GM10847 (cell line): ENCODE measurements around the gene PPDPF.

Experiments
- POLR2A ChIP-seq: IDR thresholded peaks from 2 replicates; pipeline ENCODE4 v1.6.1; 2011; ENCODE audit not compliant: insufficient read length; ENCODE audit errors: extremely low read depth

Gene PPDPF

DNA sequence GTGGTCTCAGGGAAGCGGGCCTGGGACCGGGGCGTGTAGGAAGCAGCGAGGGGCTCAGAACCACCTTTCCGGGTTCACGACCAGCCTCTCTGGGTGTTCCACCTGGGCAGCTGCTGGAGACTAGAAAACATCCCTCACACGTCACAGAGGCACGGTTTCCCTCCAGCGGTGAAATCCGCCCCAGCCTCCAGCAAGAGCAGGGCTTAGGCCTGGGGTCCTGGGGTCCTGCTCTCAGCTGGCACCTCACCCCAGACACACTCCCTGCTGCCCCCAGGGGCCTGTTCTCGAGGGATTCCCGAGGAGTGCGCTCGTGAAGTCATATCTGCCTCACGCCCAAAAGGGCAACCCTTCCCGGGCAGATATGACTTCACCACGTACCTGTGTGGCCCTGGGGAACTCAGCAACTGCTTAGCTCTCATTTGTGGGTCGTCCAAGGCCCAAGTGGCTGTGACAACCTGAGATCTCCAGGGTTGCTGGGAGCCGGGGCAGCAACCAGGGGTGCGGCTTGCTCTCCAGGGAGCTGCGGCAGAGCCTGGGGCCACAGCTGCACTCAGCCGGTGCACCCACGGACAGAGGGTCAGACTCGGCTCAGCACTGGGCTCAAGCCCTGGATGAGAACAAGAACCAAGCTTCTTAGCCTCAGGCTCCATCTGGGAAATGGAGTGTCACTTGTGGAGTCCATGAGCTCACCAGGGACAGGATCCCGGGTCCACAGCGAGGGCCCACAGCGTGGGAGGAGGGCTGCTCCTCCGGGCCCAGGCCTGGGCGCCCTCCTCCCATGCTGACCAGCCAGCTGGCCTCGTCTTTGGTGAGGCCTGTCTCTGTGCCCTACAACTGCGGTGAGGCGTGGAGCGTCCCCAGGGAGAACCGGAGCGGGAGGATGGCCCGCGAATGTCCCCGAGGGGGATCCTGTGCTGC, 34.1 kb downstream of the PPDPF start:
- no peak for TF ChIP-seq POLR2A

DNA sequence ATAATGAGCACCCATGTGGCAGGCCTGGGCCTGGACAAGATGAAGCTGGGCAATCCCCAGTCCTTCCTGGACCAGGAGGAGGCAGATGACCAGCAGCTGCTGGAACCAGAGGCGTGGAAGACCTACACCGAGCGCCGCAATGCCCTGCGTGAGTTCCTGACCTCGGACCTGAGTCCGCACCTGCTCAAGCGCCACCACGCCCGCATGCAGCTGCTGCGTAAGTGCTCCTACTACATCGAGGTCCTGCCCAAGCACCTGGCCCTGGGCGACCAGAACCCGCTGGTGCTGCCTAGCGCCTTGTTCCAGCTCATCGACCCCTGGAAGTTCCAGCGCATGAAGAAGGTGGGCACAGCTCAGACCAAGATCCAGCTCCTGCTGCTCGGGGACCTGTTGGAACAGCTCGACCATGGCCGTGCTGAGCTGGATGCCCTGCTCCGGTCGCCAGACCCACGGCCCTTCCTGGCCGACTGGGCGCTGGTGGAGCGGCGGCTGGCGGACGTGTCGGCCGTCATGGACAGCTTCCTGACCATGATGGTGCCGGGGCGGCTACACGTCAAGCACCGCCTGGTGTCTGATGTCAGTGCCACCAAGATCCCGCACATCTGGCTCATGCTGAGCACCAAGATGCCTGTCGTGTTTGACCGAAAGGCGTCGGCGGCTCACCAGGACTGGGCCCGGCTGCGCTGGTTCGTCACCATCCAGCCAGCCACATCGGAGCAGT, 35.3 kb downstream of the PPDPF start:
- no peak for TF ChIP-seq POLR2A

DNA sequence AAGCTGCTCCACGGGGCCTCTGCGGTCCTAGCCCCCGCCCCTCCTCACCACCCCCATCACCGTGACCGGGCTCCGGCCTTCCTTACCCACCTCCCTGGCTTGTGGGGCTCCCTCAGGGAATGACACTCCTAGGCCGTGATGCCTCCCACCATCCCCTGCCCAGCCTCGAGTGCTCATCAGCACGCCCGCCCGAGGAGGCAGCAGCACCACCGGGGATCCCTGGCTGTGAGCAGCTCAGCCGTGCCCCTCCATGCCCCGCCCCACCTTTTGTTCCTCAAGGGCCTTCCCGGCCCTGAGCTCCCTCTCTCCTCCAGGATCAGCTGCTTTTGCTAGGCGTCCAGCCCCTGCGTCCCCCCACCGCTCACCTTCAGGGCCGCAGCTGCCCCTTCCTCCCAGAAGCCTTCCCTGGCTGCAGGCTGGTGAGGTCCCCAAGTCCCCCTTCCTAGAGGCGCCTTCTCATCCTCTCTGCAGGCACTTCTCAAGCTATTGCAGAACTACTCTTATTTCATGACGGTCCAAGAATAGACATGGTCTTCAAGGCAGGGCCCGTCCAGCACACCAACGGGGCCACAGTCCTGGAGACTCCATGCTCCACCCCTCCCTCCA, 36.4 kb downstream of the PPDPF start:
- TF ChIP-seq POLR2A, result no peak

DNA sequence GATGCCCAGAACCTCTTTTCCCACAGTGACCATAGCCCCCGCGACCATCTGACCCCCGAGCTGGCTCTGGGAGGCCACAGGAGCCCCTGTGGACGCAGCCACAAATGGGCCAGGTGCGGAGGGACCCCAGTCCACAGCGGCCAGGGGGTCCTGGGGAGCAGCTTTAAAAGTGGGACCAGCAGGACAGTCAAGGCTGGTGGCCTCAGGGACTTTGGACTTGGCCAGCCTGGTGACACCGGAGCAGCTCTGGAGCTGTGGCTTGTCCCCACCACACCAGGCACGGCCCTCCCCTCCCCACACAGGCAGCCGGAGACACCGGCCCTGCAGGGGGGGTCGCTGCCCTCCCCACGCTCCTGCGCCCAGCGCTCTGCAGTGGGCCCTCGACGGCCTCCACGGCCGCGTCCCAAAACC, 36.9 kb downstream of the PPDPF start:
- no peak for TF ChIP-seq POLR2A

DNA sequence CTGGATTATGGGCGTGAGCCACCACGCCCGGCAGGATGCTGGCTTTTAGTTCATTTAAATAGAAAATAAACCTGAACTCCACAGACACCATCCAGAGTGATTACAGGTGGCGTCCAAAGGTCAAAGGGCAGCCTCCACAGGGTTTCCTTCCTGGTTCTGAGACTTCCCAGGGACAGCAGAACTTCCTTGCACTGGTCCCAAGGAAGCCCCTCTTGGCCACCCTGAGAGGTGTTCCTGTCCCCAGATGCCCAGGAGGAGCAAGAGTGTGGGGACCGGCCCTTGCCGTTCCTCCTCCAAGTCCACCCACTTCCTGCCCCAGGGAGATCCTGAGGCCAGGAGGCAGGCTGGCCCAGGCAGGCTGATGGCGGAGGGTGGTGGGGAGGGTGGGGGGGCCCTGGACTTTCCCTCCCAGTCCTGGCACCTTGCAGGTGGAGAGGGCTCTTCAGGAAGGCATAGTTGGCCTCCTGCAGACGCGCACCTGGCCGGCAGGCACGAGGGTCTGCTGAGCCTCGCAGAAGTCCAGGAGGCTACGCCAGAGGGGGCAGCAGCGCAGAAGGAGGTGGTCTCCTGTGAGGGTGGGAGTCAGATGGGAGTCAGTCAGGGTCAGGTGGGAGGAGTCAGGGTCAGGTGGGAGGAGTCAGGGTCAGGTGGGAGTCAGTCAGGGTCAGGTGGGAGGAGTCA, 38.4 kb downstream of the PPDPF start:
- no peak for TF ChIP-seq POLR2A

DNA sequence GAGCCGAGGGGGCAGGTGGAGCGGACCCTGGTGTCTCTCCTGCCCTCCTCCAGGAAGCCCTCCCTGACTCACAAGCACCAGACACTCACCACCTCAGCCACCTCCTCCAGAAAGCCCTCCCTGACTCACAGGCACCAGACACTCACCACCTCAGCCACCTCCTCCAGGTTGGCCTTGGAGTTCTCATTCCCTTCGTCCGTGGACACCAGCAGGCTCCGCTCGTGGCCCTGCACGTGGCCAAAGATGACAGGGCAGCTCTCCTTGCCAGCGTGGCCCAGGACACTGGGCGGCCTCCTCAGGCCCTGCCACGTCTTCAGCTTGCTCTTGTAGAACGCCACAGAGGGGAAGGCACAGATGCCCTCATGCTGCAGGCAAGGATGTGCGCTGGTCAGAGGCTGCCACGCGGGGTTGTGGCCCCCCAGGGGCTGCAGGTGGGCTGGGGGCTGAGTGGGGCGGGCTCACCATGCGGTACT, 39.8 kb downstream of the PPDPF start:
- TF ChIP-seq POLR2A, result no peak

DNA sequence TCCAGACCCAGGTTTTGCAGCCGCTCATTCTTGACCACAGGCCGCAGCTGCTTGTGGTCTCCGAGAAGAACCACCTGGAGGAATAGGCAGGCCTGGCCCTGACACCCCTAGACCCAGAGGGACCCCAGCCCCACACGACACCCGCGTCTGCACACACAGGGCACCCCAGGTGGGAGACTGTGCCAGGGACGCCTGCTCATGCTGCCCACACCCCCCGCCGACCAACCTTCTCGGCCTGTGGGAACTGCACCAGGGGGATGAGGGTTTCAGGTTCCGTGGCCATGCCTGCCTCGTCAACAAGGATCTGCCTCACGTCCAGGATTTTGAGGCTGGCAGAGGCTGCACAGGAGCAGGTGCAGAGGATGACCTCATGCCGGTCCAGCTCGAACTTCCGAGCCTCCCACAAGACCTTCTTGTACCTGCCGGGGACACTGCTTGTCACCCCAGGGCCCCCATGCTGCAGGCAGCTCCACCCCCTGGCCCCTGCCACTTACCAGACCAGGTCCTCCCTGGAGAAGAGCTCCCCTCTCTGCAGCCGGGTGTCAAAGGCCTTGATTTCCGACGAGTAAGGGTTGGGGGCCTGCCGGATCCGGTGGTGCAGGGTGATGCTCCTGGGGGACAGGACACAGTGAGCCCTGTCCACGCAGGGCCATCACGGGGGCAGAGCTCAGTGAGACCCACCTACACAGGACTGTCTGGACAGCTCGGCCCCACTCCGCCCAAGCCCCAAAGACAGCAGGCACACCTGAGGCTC, 40.5 kb downstream of the PPDPF start:
- TF ChIP-seq POLR2A, result no peak

DNA sequence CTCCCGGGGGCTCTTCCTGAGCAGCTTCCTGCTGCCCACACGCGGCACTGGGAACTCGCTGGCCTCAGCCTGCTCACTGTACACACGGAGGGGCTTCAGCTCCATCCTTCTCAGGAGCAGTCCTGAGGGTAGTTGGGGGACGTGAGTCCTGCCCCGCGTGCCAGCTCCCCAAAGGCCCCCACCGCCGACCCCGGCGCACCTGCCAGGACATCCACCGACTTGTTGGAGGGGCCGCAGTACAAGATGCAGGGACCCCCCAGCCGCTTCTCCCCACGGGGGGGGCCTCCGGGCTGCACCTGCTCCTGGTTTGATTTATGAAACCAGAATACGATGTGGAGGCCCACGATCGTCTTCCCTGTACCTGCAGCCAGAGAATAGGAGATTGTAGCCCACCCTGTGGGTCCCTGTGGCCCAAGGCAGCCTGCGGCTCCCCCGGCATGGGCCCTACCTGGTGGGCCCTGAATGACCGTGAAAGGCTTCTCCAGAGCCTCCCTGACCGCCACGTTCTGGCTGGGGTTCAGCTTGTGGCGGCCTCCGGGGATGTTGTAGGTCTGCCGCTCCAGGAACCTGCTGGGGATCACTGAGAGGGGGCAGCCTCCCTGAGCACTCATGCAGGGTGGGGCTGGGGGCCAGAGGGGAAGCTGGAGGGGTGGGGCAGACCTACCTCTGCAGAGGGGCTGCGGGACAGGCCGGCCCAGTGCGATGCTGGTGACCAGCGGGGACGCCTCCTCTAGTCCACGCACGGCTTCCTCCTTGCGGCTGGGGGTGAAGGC, 41.2 kb downstream of the PPDPF start:
- no peak for TF ChIP-seq POLR2A

DNA sequence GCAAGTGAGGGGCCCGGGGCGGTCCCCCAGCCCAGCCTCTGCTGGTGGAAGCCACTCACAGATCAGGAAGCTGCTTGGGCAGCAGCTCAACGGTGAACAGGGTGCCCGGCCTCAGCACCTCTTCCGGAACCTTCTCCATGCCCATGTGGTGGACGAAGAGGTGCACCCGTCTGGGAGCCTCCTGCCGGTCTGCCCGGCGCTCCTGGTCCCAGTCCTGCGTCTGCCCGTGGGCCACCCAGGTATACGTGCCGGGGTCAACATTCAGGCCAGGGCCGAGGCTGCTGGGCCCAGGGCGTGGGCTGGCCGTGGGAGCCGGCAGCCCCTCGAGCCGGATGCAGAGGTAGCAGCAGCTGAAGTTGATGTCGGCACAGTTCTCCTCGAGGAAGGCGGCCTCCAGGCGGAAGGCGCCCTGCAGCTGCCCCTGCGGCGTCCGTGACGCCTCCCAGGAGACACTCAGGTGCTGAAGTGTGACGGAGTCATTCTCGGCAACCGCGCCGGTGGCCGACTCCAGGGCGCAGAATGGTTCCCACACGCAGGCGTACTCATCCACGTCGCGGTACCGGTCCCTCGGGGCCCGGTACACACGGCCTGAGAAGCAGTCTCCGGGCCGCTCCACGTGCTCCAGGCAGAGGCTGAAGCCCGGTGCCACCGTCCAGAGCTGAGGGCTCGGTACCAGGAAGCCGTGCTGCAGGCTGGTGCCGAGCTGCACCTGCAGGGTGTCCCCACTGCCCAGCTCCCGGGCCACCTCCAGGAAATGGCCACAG, 42.1 kb downstream of the PPDPF start:
- TF ChIP-seq POLR2A, result no peak

DNA sequence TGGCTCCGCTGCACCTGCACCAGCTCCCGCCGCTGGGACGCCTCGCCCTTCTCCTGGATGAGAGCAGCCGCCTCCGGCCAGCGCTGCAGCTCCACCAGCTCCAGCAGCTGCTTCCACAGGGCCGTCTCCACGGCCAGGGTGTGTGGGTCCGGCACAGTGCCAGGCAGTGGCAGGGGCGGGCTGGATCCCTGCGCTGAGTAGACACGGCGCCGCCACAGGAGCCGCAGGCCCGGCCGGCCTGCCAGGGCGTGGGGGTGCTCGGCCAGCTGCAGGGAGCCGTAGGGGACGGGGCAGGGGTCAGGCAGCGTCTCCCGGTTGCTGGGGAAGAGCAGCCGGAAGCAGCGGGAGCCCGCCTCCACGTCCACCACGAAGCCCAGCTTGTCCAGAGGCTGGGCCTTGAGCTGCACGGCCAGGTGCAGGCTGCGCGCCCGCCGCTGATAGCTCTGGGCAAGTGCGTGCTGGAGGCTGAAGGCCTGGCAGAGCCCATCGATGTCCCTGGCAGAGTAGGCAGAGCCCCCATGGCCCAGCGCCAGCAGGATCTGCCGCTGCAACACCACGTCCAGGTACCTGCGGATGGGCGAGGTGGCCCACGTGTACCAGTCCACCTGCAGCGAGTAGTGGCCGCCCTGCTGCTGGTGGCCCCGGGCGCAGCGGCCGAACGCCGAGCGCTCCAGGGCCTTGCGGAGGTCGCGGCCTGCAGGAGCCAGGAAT, 42.8 kb downstream of the PPDPF start:
- no peak for TF ChIP-seq POLR2A

DNA sequence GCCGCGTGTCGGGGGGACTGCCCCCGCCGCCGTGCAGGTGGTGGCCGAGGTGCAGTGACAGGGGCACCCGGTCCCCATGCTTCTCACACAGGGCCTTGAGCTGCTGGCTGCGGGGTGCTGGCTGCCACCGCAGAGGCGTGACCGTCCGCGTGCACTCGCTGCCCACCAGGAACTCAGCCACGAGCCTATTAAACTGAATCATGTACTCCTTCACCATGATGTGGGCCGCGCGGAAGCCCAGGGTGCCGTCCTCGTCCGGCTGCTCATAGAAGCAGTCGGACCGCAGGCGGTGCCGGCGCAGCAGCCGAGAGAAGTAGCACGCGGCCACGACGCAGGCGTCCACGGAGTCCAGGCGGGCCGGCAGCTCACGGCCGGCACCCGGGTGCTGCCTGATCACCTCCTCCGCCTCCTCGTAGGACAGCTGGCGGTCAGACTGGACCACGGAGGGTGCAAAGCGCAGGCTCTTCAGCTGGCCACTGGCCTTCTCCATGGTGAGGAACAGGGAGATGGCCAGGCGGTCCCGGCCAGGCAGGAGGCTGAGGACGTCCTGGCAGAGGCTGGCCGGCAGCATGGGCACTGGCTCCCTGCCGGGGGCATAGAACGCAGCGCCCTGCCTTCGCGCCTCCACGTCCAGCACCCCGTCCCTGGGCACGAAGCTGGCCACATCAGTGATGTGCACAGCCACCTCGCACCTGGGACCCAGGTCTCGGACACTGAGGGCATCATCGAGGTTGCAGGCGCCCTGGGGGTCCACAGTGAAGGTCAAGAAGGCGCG, 43.7 kb downstream of the PPDPF start:
- TF ChIP-seq POLR2A, result no peak

DNA sequence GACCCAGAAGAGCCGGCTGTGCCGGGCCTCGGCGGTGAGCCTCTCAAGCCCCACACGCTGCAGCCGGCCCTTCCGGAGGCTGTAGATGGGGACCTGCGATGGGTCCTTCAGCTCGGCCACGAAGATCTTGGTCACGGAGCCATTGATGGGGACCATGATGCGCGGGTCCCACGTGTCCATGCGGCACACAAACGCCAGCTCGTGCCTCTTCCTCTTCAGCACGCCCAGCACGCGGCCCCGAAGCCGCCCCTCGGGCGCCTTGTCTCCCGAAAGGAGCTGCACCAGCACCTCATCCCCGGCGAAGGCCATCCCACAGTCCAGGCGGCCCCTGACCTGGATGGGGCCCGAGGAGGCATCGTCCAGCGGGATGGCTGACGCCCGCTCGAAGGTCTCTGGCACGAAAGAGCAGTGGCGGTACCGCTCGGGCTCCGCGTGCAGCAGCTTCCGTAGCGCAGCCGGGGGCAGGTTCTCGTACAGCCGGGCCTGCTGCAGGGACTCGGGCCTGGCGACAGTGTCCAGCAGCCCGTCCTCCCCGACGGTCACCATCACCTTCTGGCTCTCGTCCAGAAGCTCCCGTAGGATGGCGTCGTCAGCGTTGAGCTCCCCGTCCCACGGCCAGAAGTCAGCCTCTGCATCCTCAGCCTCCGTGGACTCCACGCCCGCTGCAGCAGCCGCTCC, 44.6 kb downstream of the PPDPF start:
- TF ChIP-seq POLR2A, result no peak
